Spleen (tissue), 11 donors: ENCODE measurements around the gene SDK2. TPM values are rescaled to one million over a fixed set of nuclear protein-coding genes. Genes with fewer than 3 reads are reported as not detected.
A peak's percentile ranks its signal among the peaks of the same experiment; 100 is the strongest.

Source experiments
- DNase-seq: peaks from one replicate; pipeline ENCODE4 v3.0.0-alpha.2; 2020
- H3K27ac ChIP-seq, 8 donors: fragments of 200-600 bp; sonication (generic) in 7 of 8; 1 replicate in 4 of 8; 2 replicates in 4 of 8; pipeline versions ENCODE4 v1.5.0 to v1.8.0; 2016 to 2021; ENCODE audit warnings: inconsistent platforms in 4 of 8, mild to moderate bottlenecking in 4 of 8, moderate library complexity in 1 of 8
- H3K27me3 ChIP-seq, 7 donors: fragments of 200-600 bp; sonication (generic) in 6 of 7; replicated peaks in 1 of 7; 1 replicate in 4 of 7; 2 replicates in 3 of 7; pipeline versions ENCODE4 v1.5.0 to v1.8.0; 2016 to 2021; ENCODE audit warnings: inconsistent platforms in 3 of 7, mild to moderate bottlenecking in 1 of 7
- H3K36me3 ChIP-seq, 6 donors: fragments of 200-600 bp; sonication (generic) in 5 of 6; 1 replicate in 4 of 6; 2 replicates in 2 of 6; pipeline versions ENCODE4 v1.5.0 to v1.8.0; 2016 to 2021; ENCODE audit warnings: inconsistent platforms in 2 of 6
- H3K4me1 ChIP-seq, 6 donors: fragments of 200-600 bp; sonication (generic) in 5 of 6; 1 replicate in 3 of 6; 2 replicates in 3 of 6; pipeline versions ENCODE4 v1.5.0 to v1.8.0; 2016 to 2021; ENCODE audit warnings: inconsistent platforms in 3 of 6
- H3K4me3 ChIP-seq, 8 donors: fragments of 200-600 bp; sonication (generic) in 7 of 8; 1 replicate in 4 of 8; 2 replicates in 4 of 8; pipeline versions ENCODE4 v1.5.0 to v1.8.0; 2016 to 2021; ENCODE audit warnings: inconsistent platforms in 4 of 8, mild to moderate bottlenecking in 4 of 8, moderate library complexity in 2 of 8
- H3K9me3 ChIP-seq, 8 donors: fragments of 200-600 bp; sonication (generic) in 7 of 8; 1 replicate in 4 of 8; 2 replicates in 4 of 8; pipeline versions ENCODE4 v1.5.0 to v1.8.0; 2016 to 2021; ENCODE audit warnings: inconsistent platforms in 4 of 8
- CTCF ChIP-seq, 11 experiments: fragments of 200-600 bp in 7 of 11; fragments of 450-650 bp in 4 of 11; sonication (generic) in 4 of 11; IDR thresholded peaks in 8 of 11; conservative IDR thresholded peaks in 3 of 11; 1 replicate in 7 of 11; 2 replicates in 4 of 11; pipeline versions ENCODE4 v1.4.0 to v1.8.0; 2016 to 2021; ENCODE audit warnings: antibody characterized with exemption in 11 of 11, inconsistent platforms in 4 of 11, mild to moderate bottlenecking in 1 of 11
- POLR2A ChIP-seq, 3 donors: fragments of 450-650 bp; IDR thresholded peaks; one replicate each; pipeline ENCODE4 v1.5.1; 2017; ENCODE audit warnings: antibody characterized with exemption in 3 of 3, mild to moderate bottlenecking in 1 of 3
- POLR2AphosphoS5 ChIP-seq, 3 donors: sonication (generic); formaldehyde crosslinking; IDR thresholded peaks; one replicate each; pipeline ENCODE4 v1.5.1; 2017; ENCODE audit warnings: antibody characterized with exemption in 3 of 3
- WGBS, 5 donors: extraction: QIAGEN DNeasy Blood & Tissue Kit in 3 of 5; methylation state at CpG; one replicate each; pipeline versions ENCODE4 v1.1.5 to v1.1.7; 2013 to 2018; 5-methylcytosine and 5-hydroxymethylcytosine counted together
- intact Hi-C: fragments of 100-400 bp; cut with DNase I; formaldehyde crosslinking; loops from one replicate; pipeline ENCODE4 v1.15.0; 2023; ENCODE audit warnings: low total_unique reads
- polyA plus RNA-seq, 3 donors: library from polyadenylated mRNA; stranded (reverse); fragments of 200-250 nt; gene quantifications; one replicate each; pipeline ENCODE4 v1.2.1, GENCODE V29; 2013
- total RNA-seq, 7 donors: library from RNA; depleted of rRNA in 3 of 7; stranded (reverse); fragments of >200 nt in 3 of 7; fragmentation: NEBNext Ultra II Directional in 4 of 7; extraction: Animal tissue kit (Norgen Biotek cat#: 25700) in 4 of 7; gene quantifications; one replicate each; pipeline versions ENCODE4 v1.1.0 to v1.2.1, GENCODE V29; 2016 to 2021
- donor health status: healthy with polysubstance abuse.
- donor health status: DM: no; HTN: no; CAD: no; lungs with moderate emphysema.
- donor health status: DM: no; HTN: no; CAD: no.
- donor health status: Bipolar disorder and iron deficiency.
- donor health status: healthy.
- donor health status: DM: no; HTN: no; CAD: no.
- donor health status: DM: yes; HTN: yes; CAD: no.

SDK2 gene
- total and polyA plus RNA-seq, 10 donors = 0.86 to 16.5 (median 9.7) TPM

- TF ChIP-seq POLR2AphosphoS5 (IDR thresholded peaks at IDR 0.05) (no peak), POLR2A (IDR thresholded peaks at IDR 0.05) (no peak), CTCF (IDR thresholded peaks at IDR 0.05 in 8 of 11, conservative IDR thresholded peaks at IDR 0.05 in 3 of 11) (no peak)
- DNase-seq = no peak
- intact Hi-C loops = no loop called here
- H3K4me3 ChIP-seq = peak overlapping the region in 4 of 8 donors; percentile 66 to 76 (median 70)
- no peaks in the 10 kb centered on the region for H3K9me3 ChIP-seq
- no peak overlapping the region for H3K27ac ChIP-seq
- peaks cover 0 to 64% (median 28%) of the 10 kb centered on the region in 7 donors for H3K27me3 ChIP-seq
- WGBS, 5 donors = 11 to 42% (median 36%) methylated on average over 9 to 12 of the region's 12 CpGs
- H3K4me1 ChIP-seq = peaks cover 13 to 64% (median 38%) of the 10 kb centered on the region in 6 donors
- no peaks in the 10 kb centered on the region for H3K36me3 ChIP-seq
Observed at GRCh38 chr17:73641826-73642600, 2.2 kb downstream of the SDK2 start.

GRCh38 chr17:73640691-73641090 lies 3.6 kb downstream of the SDK2 start:
- peaks cover 13 to 51% (median 36%) of the 10 kb centered on the region in 6 donors for H3K4me1 ChIP-seq
- 64 to 90% (median 78%) methylated on average over 4 of the region's 4 CpGs for WGBS, 5 donors
- TF ChIP-seq POLR2AphosphoS5 (IDR thresholded peaks at IDR 0.05) (no peak), POLR2A (IDR thresholded peaks at IDR 0.05) (no peak), CTCF (IDR thresholded peaks at IDR 0.05 in 8 of 11, conservative IDR thresholded peaks at IDR 0.05 in 3 of 11) (no peak)
- H3K4me3 ChIP-seq = no peak overlapping the region
- peak overlapping the region in 3 of 8 donors; percentile 12 to 17 (median 15) for H3K27ac ChIP-seq
- intact Hi-C loops = no loop called here
- no peak for DNase-seq
- no peaks in the 10 kb centered on the region for H3K36me3 ChIP-seq
- H3K27me3 ChIP-seq = peaks cover 0 to 51% (median 27%) of the 10 kb centered on the region in 7 donors
- no peaks in the 10 kb centered on the region for H3K9me3 ChIP-seq

DNA sequence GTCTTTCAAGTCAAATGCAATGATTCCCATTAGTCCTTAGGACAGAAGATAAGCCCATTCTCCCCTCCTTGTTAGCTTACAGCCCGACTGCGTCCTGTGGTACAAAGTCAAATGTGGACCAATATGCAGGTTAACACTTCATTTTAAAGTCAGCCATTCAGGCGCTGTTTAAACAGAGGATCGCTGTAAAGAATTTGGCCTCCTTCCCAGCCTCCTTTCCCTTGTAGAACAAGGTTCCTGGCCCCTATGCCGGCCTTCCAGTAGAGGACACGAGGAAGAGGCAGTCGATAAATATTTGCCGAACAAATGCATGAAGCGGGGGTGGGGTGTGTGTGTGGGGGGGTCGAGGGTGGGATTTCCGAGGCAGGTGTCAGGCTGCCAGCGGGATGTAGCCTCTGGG lies 4.3 kb downstream of the SDK2 start:
- peaks cover 0 to 44% (median 20%) of the 10 kb centered on the region in 7 donors for H3K27me3 ChIP-seq
- H3K4me1 ChIP-seq = peaks cover 13 to 45% (median 30%) of the 10 kb centered on the region in 6 donors
- H3K36me3 ChIP-seq = no peaks in the 10 kb centered on the region
- H3K27ac ChIP-seq = peak overlapping the region in 1 of 8 donors; percentile 12
- peak; percentile 33 for DNase-seq
- H3K9me3 ChIP-seq = no peaks in the 10 kb centered on the region
- intact Hi-C loops = no loop called here
- no peak overlapping the region for H3K4me3 ChIP-seq
- 71 to 83% (median 76%) methylated on average over 12 of the region's 12 CpGs for WGBS, 5 donors
- no peak for TF ChIP-seq POLR2AphosphoS5 (IDR thresholded peaks at IDR 0.05)
- no peak for TF ChIP-seq CTCF (IDR thresholded peaks at IDR 0.05 in 8 of 11, conservative IDR thresholded peaks at IDR 0.05 in 3 of 11)
- TF ChIP-seq POLR2A (IDR thresholded peaks at IDR 0.05) = no peak

DNA sequence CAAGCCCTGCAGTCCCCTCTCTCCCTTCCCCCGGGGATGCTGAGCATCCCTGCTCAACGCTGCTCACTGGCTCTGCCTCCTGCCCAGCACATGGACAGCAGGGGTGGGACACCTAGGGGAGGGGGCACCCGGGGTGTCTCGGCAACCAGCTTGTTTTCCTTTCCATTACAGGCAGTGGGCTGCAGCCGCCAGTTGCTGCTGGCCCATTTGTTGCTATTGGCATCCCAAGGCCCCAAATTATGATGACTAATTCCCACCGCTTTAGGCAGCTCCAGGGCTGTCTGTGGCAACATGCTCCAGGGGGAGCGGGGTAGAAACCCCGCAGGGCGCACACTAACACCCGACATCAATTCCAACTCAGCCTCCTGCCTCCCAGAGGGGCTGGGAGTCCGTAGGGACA lies 4.9 kb downstream of the SDK2 start:
- no peak for TF ChIP-seq POLR2A (IDR thresholded peaks at IDR 0.05)
- no peak for TF ChIP-seq POLR2AphosphoS5 (IDR thresholded peaks at IDR 0.05)
- no peak for TF ChIP-seq CTCF (IDR thresholded peaks at IDR 0.05 in 8 of 11, conservative IDR thresholded peaks at IDR 0.05 in 3 of 11)
- peaks cover 0 to 37% (median 15%) of the 10 kb centered on the region in 7 donors for H3K27me3 ChIP-seq
- no peak for DNase-seq
- intact Hi-C loops = no loop called here
- H3K4me1 ChIP-seq = peaks cover 13 to 42% (median 26%) of the 10 kb centered on the region in 6 donors
- WGBS, 5 donors = 81 to 95% (median 86%) methylated on average over 4 to 11 of the region's 11 CpGs
- H3K4me3 ChIP-seq = no peak overlapping the region
- H3K27ac ChIP-seq = no peak overlapping the region
- H3K9me3 ChIP-seq = no peaks in the 10 kb centered on the region
- H3K36me3 ChIP-seq = no peaks in the 10 kb centered on the region
